ENCODE results near the gene ALDH8A1. TPM values are rescaled to one million over a fixed set of nuclear protein-coding genes. Genes with fewer than 3 reads are reported as not detected.

ALDH8A1 gene
- total RNA-seq, 5 donors from 2014 or later (not counting 1 experiment from before 2014, with no cell fraction given): 1.8 to 3.6 (median 2.1) TPM

DNA sequence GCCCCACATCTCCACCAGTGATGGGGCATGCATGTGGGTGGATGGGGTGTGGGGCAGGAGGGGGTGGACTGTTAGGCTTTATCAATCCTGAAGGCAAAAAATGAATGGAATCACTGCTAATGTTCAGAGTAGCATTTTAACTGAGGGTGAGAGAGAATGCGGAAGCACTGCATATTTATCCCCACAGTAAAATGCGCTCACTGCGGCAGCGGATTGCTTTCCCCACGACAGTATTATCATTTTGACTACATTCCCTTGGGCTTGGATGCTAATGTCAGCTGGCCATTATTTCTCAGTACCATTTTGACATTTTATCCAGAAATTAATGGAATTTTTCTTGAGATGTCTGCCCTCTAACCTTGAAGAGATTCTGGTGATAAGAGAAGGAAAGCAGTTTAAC lies 13.4 kb downstream of the ALDH8A1 start:
- no peak for ATAC-seq (replicated peaks in 1 of 4)
- POLR2A ChIA-PET: no interaction called here
- peaks cover 6% of the 10 kb centered on the region in 2 experiments for H3K4me1 ChIP-seq (ENCODE audit: control insufficient read depth in 1 of 2, extremely low read depth in 1 of 2, insufficient read depth in 2 of 2, low read length in 2 of 2)

DNA sequence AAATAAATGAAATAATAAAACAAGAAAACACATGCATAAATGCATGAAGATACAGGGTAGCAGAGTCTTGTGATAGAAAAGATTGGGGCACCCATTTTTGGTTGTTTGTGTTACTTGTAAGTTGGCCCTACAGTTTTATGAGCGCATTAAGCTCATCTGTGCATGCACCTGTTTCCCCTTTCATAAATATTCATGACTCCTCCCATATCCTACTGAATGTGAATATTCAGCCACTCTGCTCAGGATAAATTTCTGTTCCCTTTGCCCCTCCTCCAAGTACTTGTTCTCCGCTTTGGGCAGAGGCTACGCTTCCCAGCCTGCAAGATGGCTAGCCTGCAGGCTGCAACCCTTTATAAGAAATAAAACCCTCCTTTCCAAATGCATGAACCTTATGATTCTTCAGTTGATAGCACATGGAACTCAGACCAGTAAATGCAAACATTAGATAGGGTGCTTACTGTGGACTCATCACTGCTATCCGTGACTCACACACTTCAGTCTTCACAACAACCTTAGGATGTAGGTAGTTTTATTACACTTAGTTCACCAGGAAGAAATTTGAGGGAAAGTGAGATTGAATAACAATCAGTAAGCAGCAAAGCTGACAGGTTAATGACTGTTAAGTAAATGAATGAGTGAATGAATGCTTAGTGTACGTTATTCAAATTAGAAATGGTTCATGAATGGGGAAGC lies 15.0 kb downstream of the ALDH8A1 start:
- H3K4me3 ChIP-seq (ENCODE audit: control insufficient read depth in 1 of 2, extremely low read depth in 1 of 2, low read length in 1 of 2): no peak overlapping the region
- H3K27me3 Mint-ChIP-seq: no peaks in the 10 kb centered on the region
- peaks cover 6% of the 10 kb centered on the region in 2 experiments for H3K4me1 ChIP-seq (ENCODE audit: control insufficient read depth in 1 of 2, extremely low read depth in 1 of 2, insufficient read depth in 2 of 2, low read length in 2 of 2)
- H3K27me3 ChIP-seq (replicated peaks in 1 of 2; ENCODE audit: control insufficient read depth in 2 of 2, extremely low read depth in 1 of 2, insufficient read depth in 2 of 2, low read length in 1 of 2): no peaks in the 10 kb centered on the region
- H3K27ac ChIP-seq (ENCODE audit: low read length): no peak overlapping the region
- WGBS (ENCODE audit: insufficient coverage): 96% methylated on average over 3 of the region's 5 CpGs
- peaks cover 5 to 10% (median 9%) of the 10 kb centered on the region in 3 donors for H3K4me1 Mint-ChIP-seq
- H3K9me3 ChIP-seq: no peaks in the 10 kb centered on the region
- H3K36me3 Mint-ChIP-seq: peaks cover 10% of the 10 kb centered on the region
- H3K27ac Mint-ChIP-seq: no peak overlapping the region
- ChIA-PET CTCF (no interaction called here), POLR2A (no interaction called here)
- no peak overlapping the region for H3K4me3 Mint-ChIP-seq
- DNase-seq (no peak), ATAC-seq (replicated peaks in 1 of 4) (no peak)
- H3K36me3 ChIP-seq (ENCODE audit: control insufficient read depth in 2 of 2, extremely low read depth in 1 of 2, insufficient read depth in 1 of 2, low read length in 1 of 2): no peaks in the 10 kb centered on the region
- no peaks in the 10 kb centered on the region for H3K9me3 Mint-ChIP-seq

More for the DNA sequence above, 13.4 kb downstream of the ALDH8A1 start:
- Histone ChIP-seq H3K4me3 (ENCODE audit: control insufficient read depth in 1 of 2, extremely low read depth in 1 of 2, low read length in 1 of 2) (no peak overlapping the region), H3K9me3 (no peaks in the 10 kb centered on the region), H3K27ac (ENCODE audit: low read length) (no peak overlapping the region), H3K36me3 (ENCODE audit: control insufficient read depth in 2 of 2, extremely low read depth in 1 of 2, insufficient read depth in 1 of 2, low read length in 1 of 2) (no peaks in the 10 kb centered on the region), H3K27me3 (replicated peaks in 1 of 2; ENCODE audit: control insufficient read depth in 2 of 2, extremely low read depth in 1 of 2, insufficient read depth in 2 of 2, low read length in 1 of 2) (no peaks in the 10 kb centered on the region)
- Mint-ChIP-seq H3K36me3 (peaks cover 7% of the 10 kb centered on the region), H3K4me3 (no peak overlapping the region), H3K27ac (no peak overlapping the region), H3K27me3 (no peaks in the 10 kb centered on the region), H3K4me1 (peaks cover 5 to 10% (median 9%) of the 10 kb centered on the region in 3 donors), H3K9me3 (no peaks in the 10 kb centered on the region)
- CTCF ChIA-PET: interaction anchor here in 1 of 2 donors (0.6 to 1.0 kb wide), 4 partner anchors 27 to 797 kb away, joined by 3 to 5 read pairs (median 4); no protein-coding TSS in a partner anchor
- DNase-seq: no peak
- WGBS (ENCODE audit: insufficient coverage): no CpG with 5 or more reads among the region's 5 CpGs

DNA sequence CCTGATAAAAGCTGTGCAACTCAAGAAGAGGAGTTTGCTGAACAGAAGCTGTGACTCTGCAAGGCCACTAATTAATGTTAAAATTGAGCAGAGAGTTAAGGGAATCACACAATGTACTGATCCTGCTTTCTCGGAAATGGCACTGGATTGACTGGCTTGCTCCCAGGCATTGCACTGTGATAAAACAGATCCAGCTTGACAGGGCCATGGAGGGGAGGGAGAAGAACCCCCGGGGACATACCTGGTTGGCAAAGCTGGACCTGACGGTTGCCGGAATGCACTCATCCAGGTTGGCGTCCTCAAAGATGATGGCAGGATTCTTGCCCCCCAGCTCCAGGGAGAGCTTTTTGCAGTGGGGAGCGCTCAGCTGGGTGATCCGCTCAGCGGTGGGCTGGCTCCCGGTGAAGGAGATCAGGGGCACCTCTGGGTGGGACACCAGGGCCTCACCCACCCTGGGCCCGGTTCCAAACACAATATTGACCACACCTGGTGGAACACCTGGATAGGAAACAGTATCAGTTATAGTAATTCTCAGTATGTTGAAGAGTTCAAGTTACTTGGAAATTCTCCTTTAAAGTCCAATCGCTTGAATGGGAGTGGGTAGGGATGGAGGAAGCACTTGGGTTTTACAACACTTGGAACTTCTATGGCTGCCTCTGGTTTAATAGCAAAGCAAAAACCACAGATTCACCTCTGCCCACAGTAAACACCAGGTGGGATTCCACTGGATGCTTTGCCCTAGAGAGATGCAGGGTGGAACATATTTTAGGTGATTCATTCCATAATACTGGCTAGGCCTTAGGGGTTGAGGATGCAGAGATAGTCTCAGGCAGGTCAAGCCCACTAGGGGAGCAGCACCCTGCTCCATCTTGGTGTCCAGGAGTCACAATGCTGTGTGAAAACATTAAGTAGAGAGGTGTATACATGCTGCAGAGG lies 17.1 kb downstream of the ALDH8A1 start:
- H3K27me3 Mint-ChIP-seq: no peaks in the 10 kb centered on the region
- peaks cover 0 to 2% (median 0%) of the 10 kb centered on the region in 3 donors for H3K4me1 Mint-ChIP-seq
- no peaks in the 10 kb centered on the region for H3K9me3 Mint-ChIP-seq
- Histone ChIP-seq H3K36me3 (ENCODE audit: control insufficient read depth in 2 of 2, extremely low read depth in 1 of 2, insufficient read depth in 1 of 2, low read length in 1 of 2) (no peaks in the 10 kb centered on the region), H3K4me1 (ENCODE audit: control insufficient read depth in 1 of 2, extremely low read depth in 1 of 2, insufficient read depth in 2 of 2, low read length in 2 of 2) (no peaks in the 10 kb centered on the region), H3K27me3 (replicated peaks in 1 of 2; ENCODE audit: control insufficient read depth in 2 of 2, extremely low read depth in 1 of 2, insufficient read depth in 2 of 2, low read length in 1 of 2) (no peaks in the 10 kb centered on the region), H3K9me3 (no peaks in the 10 kb centered on the region), H3K27ac (ENCODE audit: low read length) (no peak overlapping the region), H3K4me3 (ENCODE audit: control insufficient read depth in 1 of 2, extremely low read depth in 1 of 2, low read length in 1 of 2) (no peak overlapping the region)
- H3K27ac Mint-ChIP-seq: no peak overlapping the region
- H3K4me3 Mint-ChIP-seq: no peak overlapping the region
- CTCF ChIA-PET: interaction anchor here in 1 of 2 donors (0.9 to 1.3 kb wide), 2 partner anchors 7 to 809 kb away, joined by 3 to 5 read pairs; no protein-coding TSS in a partner anchor
- 93% methylated on average over 6 of the region's 11 CpGs for whole genome bisulfite sequencing (ENCODE audit: insufficient coverage)
- H3K36me3 Mint-ChIP-seq: peaks cover 22% of the 10 kb centered on the region
- ATAC-seq (replicated peaks in 1 of 4) (no peak), DNase-seq (no peak)
- POLR2A ChIA-PET: no interaction called here

DNA sequence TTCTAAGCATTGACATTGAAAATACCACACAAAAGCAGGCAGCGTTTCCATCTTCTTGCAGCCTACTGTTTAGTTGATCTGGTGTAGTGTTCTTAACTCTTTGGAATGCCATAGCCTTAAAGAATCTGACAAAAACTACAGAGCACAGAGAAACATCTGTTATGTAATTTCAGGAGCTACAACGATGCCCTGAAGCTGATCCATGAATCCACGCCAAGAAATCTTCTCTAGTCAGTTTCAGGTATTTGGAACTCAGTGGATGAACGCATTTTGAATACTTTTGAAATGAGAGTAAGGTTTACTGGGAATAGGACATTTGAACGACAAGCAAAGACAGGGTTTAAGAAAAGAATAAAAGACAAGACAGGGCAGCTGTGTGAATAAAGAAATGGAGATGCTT lies 17.8 kb downstream of the ALDH8A1 start:
- ChIA-PET POLR2A (no interaction called here), CTCF (interaction anchor here in 1 of 2 donors (0.9 to 1.3 kb wide), 2 partner anchors 8 to 809 kb away, joined by 3 to 5 read pairs; no protein-coding TSS in a partner anchor)
- Histone ChIP-seq H3K4me3 (ENCODE audit: control insufficient read depth in 1 of 2, extremely low read depth in 1 of 2, low read length in 1 of 2) (no peak overlapping the region), H3K27me3 (replicated peaks in 1 of 2; ENCODE audit: control insufficient read depth in 2 of 2, extremely low read depth in 1 of 2, insufficient read depth in 2 of 2, low read length in 1 of 2) (no peaks in the 10 kb centered on the region), H3K9me3 (no peaks in the 10 kb centered on the region), H3K27ac (ENCODE audit: low read length) (no peak overlapping the region), H3K36me3 (ENCODE audit: control insufficient read depth in 2 of 2, extremely low read depth in 1 of 2, insufficient read depth in 1 of 2, low read length in 1 of 2) (no peaks in the 10 kb centered on the region), H3K4me1 (ENCODE audit: control insufficient read depth in 1 of 2, extremely low read depth in 1 of 2, insufficient read depth in 2 of 2, low read length in 2 of 2) (no peaks in the 10 kb centered on the region)
- no peak for ATAC-seq (replicated peaks in 1 of 4)
- DNase-seq: no peak
- H3K9me3 Mint-ChIP-seq: no peaks in the 10 kb centered on the region
- H3K27ac Mint-ChIP-seq: no peak overlapping the region
- peaks cover 0 to 2% (median 0%) of the 10 kb centered on the region in 3 donors for H3K4me1 Mint-ChIP-seq
- H3K36me3 Mint-ChIP-seq: peaks cover 22% of the 10 kb centered on the region
- 94% methylated on average over 3 of the region's 5 CpGs for WGBS (ENCODE audit: insufficient coverage)
- H3K4me3 Mint-ChIP-seq: no peak overlapping the region
- no peaks in the 10 kb centered on the region for H3K27me3 Mint-ChIP-seq

DNA sequence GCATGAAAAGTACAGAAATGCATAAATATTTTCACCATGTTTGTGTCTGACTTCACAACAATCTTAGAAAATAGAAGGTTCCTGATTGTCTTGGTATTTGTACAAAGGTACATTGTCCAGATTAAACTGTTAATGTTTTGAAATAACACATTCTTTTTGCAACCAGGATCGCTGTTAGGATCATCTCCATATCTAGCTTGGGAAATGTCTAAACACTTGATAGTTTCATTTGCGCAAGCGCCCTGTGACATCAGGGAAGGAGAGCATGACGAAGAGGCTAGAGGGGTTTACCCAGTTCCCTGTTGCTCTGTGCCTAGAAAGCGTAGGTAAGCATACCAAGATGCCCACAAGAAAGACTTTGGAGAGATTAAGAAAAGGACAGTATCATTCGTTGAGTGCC lies 19.4 kb downstream of the ALDH8A1 start:
- Histone ChIP-seq H3K4me3 (ENCODE audit: control insufficient read depth in 1 of 2, extremely low read depth in 1 of 2, low read length in 1 of 2) (no peak overlapping the region), H3K9me3 (no peaks in the 10 kb centered on the region), H3K27ac (ENCODE audit: low read length) (no peak overlapping the region), H3K27me3 (replicated peaks in 1 of 2; ENCODE audit: control insufficient read depth in 2 of 2, extremely low read depth in 1 of 2, insufficient read depth in 2 of 2, low read length in 1 of 2) (no peaks in the 10 kb centered on the region), H3K36me3 (ENCODE audit: control insufficient read depth in 2 of 2, extremely low read depth in 1 of 2, insufficient read depth in 1 of 2, low read length in 1 of 2) (no peaks in the 10 kb centered on the region), H3K4me1 (ENCODE audit: control insufficient read depth in 1 of 2, extremely low read depth in 1 of 2, insufficient read depth in 2 of 2, low read length in 2 of 2) (no peaks in the 10 kb centered on the region)
- 84% methylated on average over 5 of the region's 6 CpGs for WGBS (ENCODE audit: insufficient coverage)
- Mint-ChIP-seq H3K9me3 (no peaks in the 10 kb centered on the region), H3K4me3 (no peak overlapping the region), H3K27me3 (no peaks in the 10 kb centered on the region), H3K27ac (no peak overlapping the region), H3K36me3 (peaks cover 26% of the 10 kb centered on the region), H3K4me1 (peaks cover 0 to 2% (median 0%) of the 10 kb centered on the region in 3 donors)
- ATAC-seq (replicated peaks in 1 of 4) (no peak), DNase-seq (no peak)
- POLR2A ChIA-PET: no interaction called here
- CTCF ChIA-PET: no interaction called here

DNA sequence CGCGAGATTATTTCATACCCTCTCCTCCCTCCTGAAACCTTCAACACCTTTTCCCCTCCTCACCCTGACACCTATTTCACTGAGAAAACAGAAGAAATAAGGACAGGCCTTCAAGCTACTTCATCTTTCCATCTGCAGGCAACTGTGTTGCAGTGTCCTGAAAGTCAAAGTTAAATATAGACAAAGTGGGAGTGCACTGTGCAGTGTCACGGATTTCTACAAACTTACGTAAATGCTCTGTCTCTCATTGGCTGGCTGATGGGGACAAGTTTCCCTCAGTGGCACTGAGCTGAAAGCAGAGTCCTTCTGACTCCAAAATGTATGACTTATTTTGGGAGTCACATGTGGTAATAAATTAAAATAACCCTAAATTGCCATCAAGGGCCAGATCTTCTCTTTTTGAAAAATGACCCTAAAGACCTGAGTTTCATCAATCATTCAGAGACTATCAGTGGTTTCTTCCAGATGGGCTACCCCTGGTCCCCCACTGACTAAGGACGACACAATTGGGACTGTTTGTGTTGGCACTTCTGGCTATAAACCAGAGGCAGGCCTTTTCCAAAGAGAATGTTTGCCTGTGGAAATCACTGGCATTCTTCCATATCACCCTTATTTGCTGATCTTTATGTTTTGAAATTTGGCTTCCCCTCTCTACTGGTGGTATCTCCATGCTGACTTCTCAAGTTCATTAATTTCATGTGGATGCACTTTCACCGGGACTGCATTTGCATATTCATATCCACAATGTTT lies 21.6 kb downstream of the ALDH8A1 start:
- peaks cover 0 to 2% (median 0%) of the 10 kb centered on the region in 3 donors for H3K4me1 Mint-ChIP-seq
- H3K27me3 ChIP-seq (replicated peaks in 1 of 2; ENCODE audit: control insufficient read depth in 2 of 2, extremely low read depth in 1 of 2, insufficient read depth in 2 of 2, low read length in 1 of 2): no peaks in the 10 kb centered on the region
- no peaks in the 10 kb centered on the region for H3K9me3 ChIP-seq
- ATAC-seq (replicated peaks in 1 of 4): no peak
- H3K4me1 ChIP-seq (ENCODE audit: control insufficient read depth in 1 of 2, extremely low read depth in 1 of 2, insufficient read depth in 2 of 2, low read length in 2 of 2): no peaks in the 10 kb centered on the region
- no peak for DNase-seq
- H3K27ac ChIP-seq (ENCODE audit: low read length): no peak overlapping the region
- ChIA-PET CTCF (no interaction called here), POLR2A (no interaction called here)
- H3K4me3 ChIP-seq (ENCODE audit: control insufficient read depth in 1 of 2, extremely low read depth in 1 of 2, low read length in 1 of 2): no peak overlapping the region
- 94% methylated on average over 4 of the region's 6 CpGs for WGBS (ENCODE audit: insufficient coverage)
- H3K27me3 Mint-ChIP-seq: no peaks in the 10 kb centered on the region
- H3K36me3 ChIP-seq (ENCODE audit: control insufficient read depth in 2 of 2, extremely low read depth in 1 of 2, insufficient read depth in 1 of 2, low read length in 1 of 2): no peaks in the 10 kb centered on the region
- H3K9me3 Mint-ChIP-seq: no peaks in the 10 kb centered on the region
- peaks cover 26% of the 10 kb centered on the region for H3K36me3 Mint-ChIP-seq
- H3K27ac Mint-ChIP-seq: no peak overlapping the region
- H3K4me3 Mint-ChIP-seq: no peak overlapping the region

All from T-cell (primary cell).